Measurements from ENCODE around the gene LLPH.

- TF ChIP-seq CTCF (optimal IDR thresholded peaks at IDR 0.05 in 1 of 3, IDR thresholded peaks at IDR 0.05 in 1 of 3, conservative IDR thresholded peaks at IDR 0.05 in 1 of 3; ENCODE audit: extremely low read depth in 1 of 3, insufficient read depth in 2 of 3, low read length in 3 of 3) (no peak), EZH2 (IDR thresholded peaks at IDR 0.05; ENCODE audit: low read length) (no peak)
These were observed 10.7 kb downstream of the LLPH start for GRCh38 chr12:66119870-66120241.
